ENCODE results near the gene EML1. TPM values are rescaled to one million over a fixed set of nuclear protein-coding genes. Genes with fewer than 3 reads are reported as not detected.

Gene EML1
- total RNA-seq, 2 donors from 2014 or later: 28.3 to 30.2 TPM

DNA sequence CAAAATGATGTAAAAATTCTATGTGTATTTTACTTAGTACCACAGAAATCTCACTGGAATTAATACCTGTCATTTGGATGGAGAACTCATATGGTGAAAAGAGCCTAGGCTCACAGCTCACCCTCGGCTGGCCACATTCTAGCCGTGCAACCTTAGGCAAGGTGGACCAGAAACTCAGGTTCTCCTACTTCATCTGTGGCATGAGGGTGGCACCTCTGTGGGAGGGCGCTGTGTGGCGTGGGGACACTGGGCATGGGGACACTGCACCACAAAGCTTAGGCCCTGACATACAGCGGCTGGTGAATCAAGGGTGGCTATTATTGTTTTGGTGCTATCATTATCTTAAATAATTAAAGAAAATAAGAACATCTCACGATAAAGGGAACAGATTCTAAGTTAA lies 47.1 kb downstream of the EML1 start:
- DNase-seq (ENCODE audit: low spot score): no peak
- Histone ChIP-seq H3K27me3 (no peaks in the 10 kb centered on the region), H3K9me3 (no peaks in the 10 kb centered on the region), H3K27ac (no peak overlapping the region), H3K36me3 (no peaks in the 10 kb centered on the region), H3K4me1 (peaks cover 0 to 39% of the 10 kb centered on the region in 2 donors), H3K4me3 (no peak overlapping the region)
- TF ChIP-seq, protein P1, sequence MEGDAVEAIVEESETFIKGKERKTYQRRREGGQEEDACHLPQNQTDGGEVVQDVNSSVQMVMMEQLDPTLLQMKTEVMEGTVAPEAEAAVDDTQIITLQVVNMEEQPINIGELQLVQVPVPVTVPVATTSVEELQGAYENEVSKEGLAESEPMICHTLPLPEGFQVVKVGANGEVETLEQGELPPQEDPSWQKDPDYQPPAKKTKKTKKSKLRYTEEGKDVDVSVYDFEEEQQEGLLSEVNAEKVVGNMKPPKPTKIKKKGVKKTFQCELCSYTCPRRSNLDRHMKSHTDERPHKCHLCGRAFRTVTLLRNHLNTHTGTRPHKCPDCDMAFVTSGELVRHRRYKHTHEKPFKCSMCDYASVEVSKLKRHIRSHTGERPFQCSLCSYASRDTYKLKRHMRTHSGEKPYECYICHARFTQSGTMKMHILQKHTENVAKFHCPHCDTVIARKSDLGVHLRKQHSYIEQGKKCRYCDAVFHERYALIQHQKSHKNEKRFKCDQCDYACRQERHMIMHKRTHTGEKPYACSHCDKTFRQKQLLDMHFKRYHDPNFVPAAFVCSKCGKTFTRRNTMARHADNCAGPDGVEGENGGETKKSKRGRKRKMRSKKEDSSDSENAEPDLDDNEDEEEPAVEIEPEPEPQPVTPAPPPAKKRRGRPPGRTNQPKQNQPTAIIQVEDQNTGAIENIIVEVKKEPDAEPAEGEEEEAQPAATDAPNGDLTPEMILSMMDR (IDR thresholded peaks at IDR 0.05): no peak

DNA sequence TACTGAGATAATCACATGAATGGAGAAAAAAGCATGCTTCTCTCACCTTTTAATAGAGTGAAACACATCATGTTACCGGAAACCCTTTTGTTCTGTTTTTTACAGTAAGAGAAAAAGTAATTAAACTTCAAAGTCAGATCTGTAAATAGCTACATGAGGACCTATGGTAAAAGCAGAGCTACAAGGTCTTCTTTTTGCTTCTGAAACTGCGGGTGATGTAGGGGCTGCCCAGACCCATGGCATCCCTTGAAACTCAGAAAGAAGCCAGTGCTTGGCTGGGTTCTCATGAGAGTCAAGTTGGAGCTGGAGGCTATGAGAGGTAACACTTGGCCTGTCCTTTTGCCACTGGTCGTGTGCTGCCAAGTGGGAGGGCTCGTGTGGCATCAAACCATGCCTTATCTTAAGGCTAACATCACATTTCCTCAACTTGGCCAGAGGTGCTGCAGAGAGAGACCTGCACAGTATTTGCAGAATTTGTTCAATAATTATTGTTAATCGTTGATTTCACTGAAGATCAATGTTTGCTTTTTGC lies 47.6 kb downstream of the EML1 start:
- H3K9me3 ChIP-seq: no peaks in the 10 kb centered on the region
- no peak overlapping the region for H3K27ac ChIP-seq
- no peak overlapping the region for H3K4me3 ChIP-seq
- DNase-seq (ENCODE audit: low spot score): no peak
- peaks cover 0 to 39% of the 10 kb centered on the region in 2 donors for H3K4me1 ChIP-seq
- no peaks in the 10 kb centered on the region for H3K27me3 ChIP-seq
- TF ChIP-seq, protein P1 (IDR thresholded peaks at IDR 0.05): no peak
- no peaks in the 10 kb centered on the region for H3K36me3 ChIP-seq

DNA sequence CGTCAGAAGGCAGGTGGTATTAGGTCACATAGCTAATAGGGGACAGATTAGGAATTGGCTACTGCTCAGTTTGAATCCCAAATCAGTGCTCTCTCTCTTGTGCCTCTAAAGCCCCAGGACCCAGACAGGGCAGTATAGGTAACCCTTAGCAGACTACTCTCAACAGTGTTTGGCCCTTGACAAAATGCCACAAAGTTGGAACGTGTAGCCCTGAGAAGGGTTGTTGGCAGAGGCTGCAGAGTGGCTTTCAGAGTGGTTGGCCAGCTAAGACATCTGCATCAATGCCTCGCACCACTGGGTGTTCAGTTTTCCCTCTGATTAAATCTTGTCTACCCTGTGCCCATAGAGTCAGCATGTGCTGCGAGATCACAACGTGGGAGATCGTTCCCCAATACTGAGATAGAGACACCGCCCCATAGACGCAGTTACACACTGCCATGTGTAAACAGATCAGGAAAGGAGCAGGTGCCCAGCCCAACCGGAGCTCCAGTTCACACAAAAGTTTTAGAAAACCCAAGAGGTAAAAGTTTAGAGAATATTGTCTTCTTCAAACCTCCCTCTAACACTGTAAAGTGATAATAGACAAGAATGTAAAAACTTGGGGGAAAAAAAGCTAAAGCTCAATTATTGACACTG lies 48.3 kb downstream of the EML1 start:
- no peak overlapping the region for H3K27ac ChIP-seq
- H3K27me3 ChIP-seq: no peaks in the 10 kb centered on the region
- H3K4me1 ChIP-seq: peaks cover 0 to 39% of the 10 kb centered on the region in 2 donors
- H3K36me3 ChIP-seq: no peaks in the 10 kb centered on the region
- peaks cover 0 to 3% of the 10 kb centered on the region in 2 donors for H3K9me3 ChIP-seq
- TF ChIP-seq, protein P1 (IDR thresholded peaks at IDR 0.05): no peak
- no peak overlapping the region for H3K4me3 ChIP-seq
- no peak for DNase-seq (ENCODE audit: low spot score)

DNA sequence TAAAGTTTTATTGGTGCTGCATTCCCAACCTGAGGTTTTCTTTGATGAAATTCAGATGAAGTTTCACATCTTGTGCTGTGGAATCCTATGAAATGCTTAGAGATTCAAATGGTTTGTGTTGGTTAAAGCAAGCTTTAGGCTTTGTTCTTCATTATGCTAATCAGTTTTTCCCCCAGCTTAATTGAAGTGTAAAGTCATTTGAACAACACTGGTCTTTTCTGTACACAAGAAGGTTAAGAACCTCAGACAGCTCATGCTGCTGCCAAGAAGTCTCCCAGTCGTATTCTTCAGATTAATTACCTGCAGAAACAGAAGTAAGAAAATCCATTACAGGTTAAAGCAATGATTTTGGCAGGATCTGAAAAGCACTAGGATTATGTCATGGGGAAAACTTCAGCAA lies 48.9 kb downstream of the EML1 start:
- H3K27me3 ChIP-seq: no peaks in the 10 kb centered on the region
- TF ChIP-seq, protein P1 (IDR thresholded peaks at IDR 0.05): no peak
- no peak for DNase-seq (ENCODE audit: low spot score)
- H3K27ac ChIP-seq: no peak overlapping the region
- H3K4me3 ChIP-seq: no peak overlapping the region
- H3K36me3 ChIP-seq: no peaks in the 10 kb centered on the region
- peaks cover 0 to 39% of the 10 kb centered on the region in 2 donors for H3K4me1 ChIP-seq
- H3K9me3 ChIP-seq: peaks cover 0 to 9% of the 10 kb centered on the region in 2 donors

DNA sequence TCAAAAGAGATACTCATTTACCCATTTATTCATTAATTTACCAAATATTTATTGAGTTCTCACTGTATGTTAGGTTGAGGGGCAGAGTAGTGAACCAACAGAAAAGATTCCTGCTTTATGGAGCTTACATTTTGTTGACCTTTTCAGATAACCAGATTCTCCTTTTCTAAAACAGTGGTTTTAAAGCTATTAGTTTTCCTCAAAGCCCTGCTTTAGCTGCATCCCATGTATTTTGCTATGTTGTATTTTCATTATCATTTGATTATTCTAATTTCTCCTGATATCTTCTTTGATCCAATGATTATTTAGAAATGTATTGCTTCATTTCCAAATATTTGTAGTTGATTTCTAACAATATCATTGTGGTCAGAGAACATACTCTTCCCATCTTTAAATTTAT lies 53.6 kb downstream of the EML1 start:
- Histone ChIP-seq H3K27me3 (no peaks in the 10 kb centered on the region), H3K9me3 (peaks cover 0 to 15% of the 10 kb centered on the region in 2 donors), H3K36me3 (peaks cover 3% of the 10 kb centered on the region), H3K27ac (no peak overlapping the region), H3K4me1 (no peaks in the 10 kb centered on the region), H3K4me3 (no peak overlapping the region)
- DNase-seq (ENCODE audit: low spot score): no peak
- TF ChIP-seq, protein P1 (IDR thresholded peaks at IDR 0.05): no peak

DNA sequence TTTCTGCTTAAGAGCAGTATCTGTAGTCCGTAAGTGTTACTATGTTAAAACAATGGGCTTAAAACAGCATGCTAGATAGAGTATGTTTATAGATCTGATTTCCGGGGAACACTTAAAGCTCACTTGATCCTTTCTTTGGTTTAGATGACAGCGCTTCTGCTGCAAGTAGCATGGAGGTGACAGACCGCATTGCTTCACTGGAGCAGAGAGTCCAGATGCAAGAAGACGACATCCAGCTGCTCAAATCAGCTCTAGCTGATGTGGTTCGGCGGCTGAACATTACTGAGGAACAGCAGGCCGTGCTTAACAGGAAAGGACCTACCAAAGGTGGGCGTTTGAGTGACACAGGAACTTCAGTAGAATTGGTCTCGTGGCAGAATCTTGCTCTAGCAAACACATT lies 57.5 kb downstream of the EML1 start:
- no peak overlapping the region for H3K27ac ChIP-seq
- peaks cover 0 to 9% of the 10 kb centered on the region in 2 donors for H3K4me1 ChIP-seq
- no peak for DNase-seq (ENCODE audit: low spot score)
- H3K36me3 ChIP-seq: peaks cover 3% of the 10 kb centered on the region
- peaks cover 0 to 15% of the 10 kb centered on the region in 2 donors for H3K9me3 ChIP-seq
- no peaks in the 10 kb centered on the region for H3K27me3 ChIP-seq
- TF ChIP-seq, protein P1 (IDR thresholded peaks at IDR 0.05): no peak
- H3K4me3 ChIP-seq: no peak overlapping the region
